ENCODE results near the gene GKN2. TPM values are rescaled to one million over a fixed set of nuclear protein-coding genes. Genes with fewer than 3 reads are reported as not detected.

GKN2 gene
- total and polyA plus RNA-seq, 9 of the 15 experiments (the other 6 are each of a cell fraction or from before 2014, with no cell fraction given) = not detected

DNA sequence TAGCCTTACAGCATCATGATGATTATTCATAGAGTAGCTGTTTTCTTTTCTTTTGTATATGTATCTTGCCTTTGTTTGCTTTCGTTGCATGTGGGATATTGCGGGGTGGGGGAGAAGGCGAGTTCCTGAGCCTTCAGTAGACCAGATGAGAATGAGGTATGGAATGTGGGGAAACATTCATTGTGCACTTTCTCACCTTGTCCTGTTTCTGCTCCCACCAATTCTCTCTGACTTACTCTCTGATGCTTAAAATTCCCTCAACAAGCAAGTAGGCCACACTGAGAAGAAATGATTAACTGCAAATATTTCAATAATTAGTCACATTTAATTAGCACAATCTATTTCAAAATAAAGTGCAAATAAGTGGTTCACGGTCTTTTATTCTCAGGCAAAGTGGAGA is 31.0 kb downstream of the GKN2 start:
- H3K27me3 ChIP-seq (ENCODE audit: control insufficient read depth in 2 of 2, insufficient read depth in 2 of 2, low read length in 2 of 2) = no peaks in the 10 kb centered on the region
- ChIA-PET CTCF (ENCODE audit: low intra/inter-chr PET ratio) (interaction anchor here (0.7 kb wide), 1 partner anchor 176 kb away, joined by 3 read pairs; no protein-coding TSS in a partner anchor), POLR2A (no interaction called here)
- H3K79me2 ChIP-seq (ENCODE audit: control insufficient read depth, insufficient read depth, low read length) = no peaks in the 10 kb centered on the region
- H3K27ac ChIP-seq (ENCODE audit: extremely low read depth, low read depth, low read length) = no peak overlapping the region
- no peak for FAIRE-seq
- no peak overlapping the region for H2AFZ ChIP-seq (ENCODE audit: low read depth, low read length)
- no peak overlapping the region for H3K4me3 ChIP-seq
- H4K20me1 ChIP-seq (replicated peaks; ENCODE audit: control insufficient read depth, insufficient read depth, low read length) = no peaks in the 10 kb centered on the region
- in situ Hi-C loops (cut with MboI) (loop anchor here (10.0 kb wide), 1 partner anchor 177 kb away; no protein-coding TSS in a partner anchor), intact Hi-C loops (cut with micrococcal nuclease) (no loop called here)
- peaks cover 0 to 19% of the 10 kb centered on the region in 2 experiments; a peak in 3 of 5 replicates for H3K4me1 ChIP-seq (replicated peaks in 1 of 2; ENCODE audit: control insufficient read depth in 2 of 2, insufficient read depth in 2 of 2, low read length in 2 of 2)
- 40% methylated on average over 4 of the region's 4 CpGs for WGBS (ENCODE audit: insufficient coverage, low coverage, missing lambda C conversion rate)
- no peak overlapping the region for H3K4me2 ChIP-seq (ENCODE audit: insufficient read depth, low read length)
- H3K9me1 ChIP-seq (ENCODE audit: control insufficient read depth, insufficient read depth, low read length) = no peaks in the 10 kb centered on the region
- no peak for ATAC-seq
- no peak for DNase-seq (ENCODE audit: extremely low read depth in 1 of 4, low spot score in 3 of 4)
- H3K9me3 ChIP-seq (replicated peaks; ENCODE audit: control insufficient read depth, insufficient read depth, low read depth, low read length) = no peaks in the 10 kb centered on the region
- H3K36me3 ChIP-seq (ENCODE audit: control insufficient read depth, insufficient read depth, low read length) = no peaks in the 10 kb centered on the region
- H3K9ac ChIP-seq (ENCODE audit: insufficient read depth in 1 of 2, low read depth in 2 of 2, low read length in 2 of 2) = no peak overlapping the region
- TF ChIP-seq ZNF785 (CRISPR knock-in tag; IDR thresholded peaks at IDR 0.05) (no peak), FOXK1 (CRISPR knock-in tag; IDR thresholded peaks at IDR 0.05; ENCODE audit: borderline replicate concordance) (no peak), NEUROD1 (IDR thresholded peaks at IDR 0.05; ENCODE audit: borderline replicate concordance, low read depth, low read length, partially characterized antibody) (no peak), ATF7 (IDR thresholded peaks at IDR 0.05) (no peak), TGIF2 (CRISPR knock-in tag; IDR thresholded peaks at IDR 0.05) (no peak), LCOR (CRISPR knock-in tag; IDR thresholded peaks at IDR 0.05) (no peak), ZNF589 (CRISPR knock-in tag; IDR thresholded peaks at IDR 0.05; ENCODE audit: low read depth) (no peak), LEF1 (IDR thresholded peaks at IDR 0.05) (no peak), ARHGAP35 (IDR thresholded peaks at IDR 0.05; ENCODE audit: partially characterized antibody) (no peak), OTX1 (CRISPR knock-in tag; IDR thresholded peaks at IDR 0.05) (no peak), ZNF75A (CRISPR knock-in tag; IDR thresholded peaks at IDR 0.05) (no peak)
- TF ChIP-seq, protein P1, sequence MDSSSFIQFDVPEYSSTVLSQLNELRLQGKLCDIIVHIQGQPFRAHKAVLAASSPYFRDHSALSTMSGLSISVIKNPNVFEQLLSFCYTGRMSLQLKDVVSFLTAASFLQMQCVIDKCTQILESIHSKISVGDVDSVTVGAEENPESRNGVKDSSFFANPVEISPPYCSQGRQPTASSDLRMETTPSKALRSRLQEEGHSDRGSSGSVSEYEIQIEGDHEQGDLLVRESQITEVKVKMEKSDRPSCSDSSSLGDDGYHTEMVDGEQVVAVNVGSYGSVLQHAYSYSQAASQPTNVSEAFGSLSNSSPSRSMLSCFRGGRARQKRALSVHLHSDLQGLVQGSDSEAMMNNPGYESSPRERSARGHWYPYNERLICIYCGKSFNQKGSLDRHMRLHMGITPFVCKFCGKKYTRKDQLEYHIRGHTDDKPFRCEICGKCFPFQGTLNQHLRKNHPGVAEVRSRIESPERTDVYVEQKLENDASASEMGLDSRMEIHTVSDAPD (CRISPR knock-in tag; IDR thresholded peaks at IDR 0.05) = no peak
- TF ChIP-seq, protein P2, sequence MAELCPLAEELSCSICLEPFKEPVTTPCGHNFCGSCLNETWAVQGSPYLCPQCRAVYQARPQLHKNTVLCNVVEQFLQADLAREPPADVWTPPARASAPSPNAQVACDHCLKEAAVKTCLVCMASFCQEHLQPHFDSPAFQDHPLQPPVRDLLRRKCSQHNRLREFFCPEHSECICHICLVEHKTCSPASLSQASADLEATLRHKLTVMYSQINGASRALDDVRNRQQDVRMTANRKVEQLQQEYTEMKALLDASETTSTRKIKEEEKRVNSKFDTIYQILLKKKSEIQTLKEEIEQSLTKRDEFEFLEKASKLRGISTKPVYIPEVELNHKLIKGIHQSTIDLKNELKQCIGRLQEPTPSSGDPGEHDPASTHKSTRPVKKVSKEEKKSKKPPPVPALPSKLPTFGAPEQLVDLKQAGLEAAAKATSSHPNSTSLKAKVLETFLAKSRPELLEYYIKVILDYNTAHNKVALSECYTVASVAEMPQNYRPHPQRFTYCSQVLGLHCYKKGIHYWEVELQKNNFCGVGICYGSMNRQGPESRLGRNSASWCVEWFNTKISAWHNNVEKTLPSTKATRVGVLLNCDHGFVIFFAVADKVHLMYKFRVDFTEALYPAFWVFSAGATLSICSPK (IDR thresholded peaks at IDR 0.05; ENCODE audit: borderline replicate concordance) = no peak
- BruUV-seq (replicated peaks) = no TSS peak

All from K562 (cell line).